Measurements from ENCODE around the gene TDRD9.

GRCh38 chr14:103881268-103882201 lies 46.7 kb upstream of the TDRD9 start:
- TF ChIP-seq CTCF (IDR thresholded peaks at IDR 0.05; ENCODE audit: poor library complexity), result no peak
- no peak for TF ChIP-seq EZH2 (IDR thresholded peaks at IDR 0.05; ENCODE audit: borderline replicate concordance)
- TF ChIP-seq EZH2phosphoT487 (IDR thresholded peaks at IDR 0.05; ENCODE audit: low read depth, severe bottlenecking, unreplicated experiment), result no peak

All from hepatocyte (in vitro differentiated cells).